Measurements from ENCODE around the gene PPP2R1A. TPM values are rescaled to one million over a fixed set of nuclear protein-coding genes. Genes with fewer than 3 reads are reported as not detected.
A peak's percentile ranks its signal among the peaks of the same experiment; 100 is the strongest.
"Not testable (repeated sequence)": the region's sequence is repeated elsewhere in the genome, so short reads cannot be mapped to it uniquely, and the experiment has no call there.

Gene PPP2R1A
- polyA plus RNA-seq, 2 of the 4 experiments (the other 2 are of a cell fraction), result 144 to 145 TPM

DNA sequence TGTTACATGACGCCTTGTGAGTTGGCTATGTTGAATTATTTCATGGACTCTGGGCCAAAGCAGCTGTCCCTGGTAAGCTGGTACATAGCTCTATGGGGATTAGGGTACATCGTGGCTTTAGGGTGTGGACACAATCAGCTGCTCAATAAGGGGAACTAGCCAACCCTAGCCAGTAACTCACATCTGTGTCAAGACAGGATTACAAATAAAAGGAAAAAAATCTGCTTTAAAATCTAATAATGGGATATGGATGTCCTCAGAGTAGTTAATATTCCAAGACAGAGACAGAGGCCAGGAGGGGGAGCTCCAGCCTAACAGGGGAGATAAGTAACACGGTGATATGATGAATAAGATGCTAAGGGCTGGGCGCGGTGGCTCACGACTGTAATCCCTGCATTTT, 58.4 kb downstream of the PPP2R1A start:
- TF ChIP-seq KDM1A (IDR thresholded peaks at IDR 0.05; ENCODE audit: low read depth) (no peak), CHD2 (IDR thresholded peaks at IDR 0.05; ENCODE audit: low read length, partially characterized antibody) (no peak), RCOR1 (IDR thresholded peaks at IDR 0.05; ENCODE audit: low read depth, low read length) (no peak), RAD21 (conservative IDR thresholded peaks at IDR 0.05 in 1 of 2, IDR thresholded peaks at IDR 0.05 in 1 of 2) (peak in 1 of 2 experiments; percentile 39; a peak in 2 of 5 replicates)
- 17% methylated on average over 6 of the region's 6 CpGs for WGBS (ENCODE audit: missing lambda C conversion rate)
- DNase-seq (ENCODE audit: low read depth in 1 of 2, low spot score in 1 of 2) (no peak), ATAC-seq (no peak), FAIRE-seq (no peak)
- ChIA-PET CTCF (interaction anchor here (0.6 to 1.2 kb wide), 2 partner anchors 16 to 188 kb away, joined by 3 to 4 read pairs; no protein-coding TSS in a partner anchor), POLR2A (no interaction called here)
- Histone ChIP-seq H3K4me1 (no peaks in the 10 kb centered on the region), H3K9me3 (peaks cover 51% of the 10 kb centered on the region), H3K4me2 (no peak overlapping the region), H3K4me3 (no peak overlapping the region), H3K27ac (no peak overlapping the region)

DNA sequence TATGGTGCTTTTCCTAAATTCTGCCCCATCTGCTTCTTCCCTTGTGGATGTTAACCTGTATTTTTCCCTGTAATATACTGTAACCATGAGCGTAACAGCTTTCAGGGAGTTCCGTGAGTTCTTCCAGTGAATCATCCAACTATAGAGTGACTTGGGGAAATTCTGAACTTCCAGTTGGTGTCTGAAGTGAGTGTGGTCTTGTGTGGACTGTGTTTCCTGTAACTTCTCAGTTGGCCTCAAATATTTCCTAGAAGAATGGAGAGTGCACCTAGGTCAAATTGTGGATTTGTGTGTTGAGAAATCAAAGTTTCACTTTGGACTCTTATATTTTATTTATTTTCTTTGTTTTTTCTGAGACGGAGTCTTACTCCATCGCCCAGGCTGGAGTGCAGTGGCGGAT, 68.6 kb downstream of the PPP2R1A start:
- no peak overlapping the region for H3K4me3 ChIP-seq
- DNase-seq (ENCODE audit: low read depth in 1 of 2, low spot score in 1 of 2), result no peak
- no peak for FAIRE-seq
- ChIA-PET POLR2A (no interaction called here), CTCF (no interaction called here)
- H3K4me1 ChIP-seq, result no peaks in the 10 kb centered on the region
- TF ChIP-seq, protein P1, sequence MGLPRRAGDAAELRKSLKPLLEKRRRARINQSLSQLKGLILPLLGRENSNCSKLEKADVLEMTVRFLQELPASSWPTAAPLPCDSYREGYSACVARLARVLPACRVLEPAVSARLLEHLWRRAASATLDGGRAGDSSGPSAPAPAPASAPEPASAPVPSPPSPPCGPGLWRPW (IDR thresholded peaks at IDR 0.05), result no peak
- no peak for TF ChIP-seq ZNF302 (CRISPR knock-in tag; IDR thresholded peaks at IDR 0.05)
- TF ChIP-seq GATA3 (IDR thresholded peaks at IDR 0.05; ENCODE audit: borderline replicate concordance), result no peak
- TF ChIP-seq FOXS1 (CRISPR knock-in tag; IDR thresholded peaks at IDR 0.05), result no peak
- no peak for TF ChIP-seq RFX5 (IDR thresholded peaks at IDR 0.05)
- no peak for TF ChIP-seq ZFP36 (IDR thresholded peaks at IDR 0.05; ENCODE audit: borderline replicate concordance, partially characterized antibody)
- no peak for TF ChIP-seq ZC3H11A (IDR thresholded peaks at IDR 0.05)
- TF ChIP-seq KDM5A (IDR thresholded peaks at IDR 0.05), result no peak
- TF ChIP-seq FOSL2 (IDR thresholded peaks at IDR 0.05), result no peak
- no peak for TF ChIP-seq FOSL2 (CRISPR knock-in tag; IDR thresholded peaks at IDR 0.05)
- no peak for TF ChIP-seq JUN (IDR thresholded peaks at IDR 0.05)
- no peak for TF ChIP-seq PHF8 (IDR thresholded peaks at IDR 0.05; ENCODE audit: borderline replicate concordance, low read depth)
- WGBS (ENCODE audit: missing lambda C conversion rate), result 53% methylated on average over 5 of the region's 5 CpGs
- H3K27ac ChIP-seq, result no peak overlapping the region
- peaks cover 75% of the 10 kb centered on the region for H3K9me3 ChIP-seq
- H3K4me2 ChIP-seq, result no peak overlapping the region
- ATAC-seq, result no peak

DNA sequence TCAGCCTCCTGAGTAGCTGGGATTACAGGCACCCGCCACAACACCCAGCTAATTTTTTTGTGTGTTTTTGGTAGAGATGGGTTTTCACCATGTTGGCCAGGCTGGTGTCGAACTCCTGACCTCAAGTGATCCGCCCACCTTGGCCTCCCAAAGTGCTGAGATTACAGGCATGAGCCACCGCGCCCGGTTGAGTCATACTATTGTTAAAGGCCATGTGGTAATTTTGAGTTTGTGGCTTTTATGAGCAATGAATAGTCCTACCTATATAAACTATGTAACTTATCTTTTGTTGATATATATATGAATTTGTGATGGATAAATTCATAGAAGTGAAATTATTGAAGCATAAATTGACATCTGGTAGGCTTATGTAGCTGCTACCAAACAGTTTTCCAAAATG, 75.7 kb downstream of the PPP2R1A start:
- FAIRE-seq; H3K27ac ChIP-seq; H3K4me3 ChIP-seq; H3K4me2 ChIP-seq; DNase-seq (ENCODE audit: low read depth in 1 of 2, low spot score in 1 of 2); POLR2A ChIA-PET; H3K4me1 ChIP-seq; ATAC-seq: not testable (repeated sequence)
- 50% methylated on average over 6 of the region's 6 CpGs for WGBS (ENCODE audit: missing lambda C conversion rate)
- CTCF ChIA-PET, result interaction anchor here (1.0 kb wide), 1 partner anchor 13 kb away, joined by 3 read pairs; no protein-coding TSS in a partner anchor
- peaks cover 80% of the 10 kb centered on the region for H3K9me3 ChIP-seq

DNA sequence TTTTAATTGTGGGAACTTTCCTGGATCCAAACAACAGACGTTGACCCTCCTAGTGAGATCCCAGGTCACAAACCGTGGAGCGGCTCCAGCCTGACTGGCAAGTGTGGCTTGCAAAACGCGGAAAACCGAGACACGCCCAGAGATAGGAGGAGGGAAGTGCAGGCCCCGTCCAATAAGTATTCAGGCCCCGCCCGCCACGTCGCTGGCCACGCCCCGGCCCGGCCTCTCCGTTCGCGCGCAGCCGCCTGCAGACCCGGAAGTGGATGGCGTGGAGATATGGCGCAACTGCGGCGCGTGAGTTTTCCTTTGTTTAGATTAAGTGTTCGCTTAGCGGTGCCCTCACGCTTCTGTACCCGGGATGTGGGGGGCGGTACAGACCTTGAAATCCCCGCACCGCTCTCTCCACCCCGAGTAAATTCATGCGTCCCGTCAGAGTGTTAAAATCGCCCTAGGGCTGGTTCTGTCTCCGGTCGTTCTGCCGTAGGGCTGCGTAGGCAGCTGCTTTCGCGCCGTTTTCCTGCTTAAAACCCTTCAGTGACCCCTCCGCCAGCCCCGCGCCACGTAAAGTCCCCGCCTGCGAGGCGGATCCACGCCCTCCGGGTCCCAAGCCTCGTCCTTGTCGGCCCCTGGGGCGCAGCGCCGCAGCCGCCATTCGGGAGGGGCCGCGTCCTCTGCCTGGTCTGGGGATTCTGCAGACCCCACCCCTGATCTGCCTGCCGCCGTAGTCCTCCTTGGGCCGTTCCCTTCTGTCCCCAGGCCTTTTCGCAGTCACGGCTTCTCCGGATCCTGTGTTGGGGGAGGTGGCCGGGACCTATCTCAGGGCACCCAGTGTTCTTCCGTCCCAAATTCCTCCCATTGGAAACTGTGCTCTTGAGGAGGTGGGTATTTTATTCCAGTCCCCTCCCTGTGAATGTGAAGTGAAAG, 79.7 kb downstream of the PPP2R1A start, which contains the start of gene ZNF766:
Gene ZNF766 (plus strand): TSS at position 250 of the 924 bp plus-strand sequence. CDS start 27 bp downstream, at position 277.
- POLR2A ChIA-PET, result no interaction called here
- FAIRE-seq, result peak; percentile 87
- TF ChIP-seq PHF8 (IDR thresholded peaks at IDR 0.05; ENCODE audit: borderline replicate concordance, low read depth) (peak; percentile 74), FOXS1 (CRISPR knock-in tag; IDR thresholded peaks at IDR 0.05) (no peak), KDM1A (IDR thresholded peaks at IDR 0.05; ENCODE audit: low read depth) (no peak), CBX8 (IDR thresholded peaks at IDR 0.05) (no peak), POLR2A (IDR thresholded peaks at IDR 0.05; ENCODE audit: low read length) (peak; percentile 57), RAD21 (conservative IDR thresholded peaks at IDR 0.05 in 1 of 2, IDR thresholded peaks at IDR 0.05 in 1 of 2) (no peak; a peak in 1 of 5 replicates), BHLHE40 (IDR thresholded peaks at IDR 0.05; ENCODE audit: low read depth, low read length) (no peak), FOSL2 (IDR thresholded peaks at IDR 0.05) (no peak), FOSL2 (CRISPR knock-in tag; IDR thresholded peaks at IDR 0.05) (no peak), ESRRA (IDR thresholded peaks at IDR 0.05; ENCODE audit: borderline replicate concordance, low read length) (no peak), MAZ (IDR thresholded peaks at IDR 0.05; ENCODE audit: borderline replicate concordance, low read depth, low read length) (no peak), RCOR1 (IDR thresholded peaks at IDR 0.05; ENCODE audit: low read depth, low read length) (no peak), MAFK (IDR thresholded peaks at IDR 0.05; ENCODE audit: partially characterized antibody) (no peak), HEYL (CRISPR knock-in tag; IDR thresholded peaks at IDR 0.05) (no peak), CEBPB (IDR thresholded peaks at IDR 0.05) (peak; percentile 91 to 97), POLR2AphosphoS2 (conservative IDR thresholded peaks at IDR 0.05; ENCODE audit: low read length) (no peak)
- TF ChIP-seq, protein P2, sequence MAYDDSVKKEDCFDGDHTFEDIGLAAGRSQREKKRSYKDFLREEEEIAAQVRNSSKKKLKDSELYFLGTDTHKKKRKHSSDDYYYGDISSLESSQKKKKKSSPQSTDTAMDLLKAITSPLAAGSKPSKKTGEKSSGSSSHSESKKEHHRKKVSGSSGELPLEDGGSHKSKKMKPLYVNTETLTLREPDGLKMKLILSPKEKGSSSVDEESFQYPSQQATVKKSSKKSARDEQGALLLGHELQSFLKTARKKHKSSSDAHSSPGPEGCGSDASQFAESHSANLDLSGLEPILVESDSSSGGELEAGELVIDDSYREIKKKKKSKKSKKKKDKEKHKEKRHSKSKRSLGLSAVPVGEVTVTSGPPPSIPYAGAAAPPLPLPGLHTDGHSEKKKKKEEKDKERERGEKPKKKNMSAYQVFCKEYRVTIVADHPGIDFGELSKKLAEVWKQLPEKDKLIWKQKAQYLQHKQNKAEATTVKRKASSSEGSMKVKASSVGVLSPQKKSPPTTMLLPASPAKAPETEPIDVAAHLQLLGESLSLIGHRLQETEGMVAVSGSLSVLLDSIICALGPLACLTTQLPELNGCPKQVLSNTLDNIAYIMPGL (CRISPR knock-in tag; IDR thresholded peaks at IDR 0.05; ENCODE audit: borderline replicate concordance), result 0 out of 2 replicates have a peak, but pooled peaks have one; percentile 40
- TF ChIP-seq, protein P3, sequence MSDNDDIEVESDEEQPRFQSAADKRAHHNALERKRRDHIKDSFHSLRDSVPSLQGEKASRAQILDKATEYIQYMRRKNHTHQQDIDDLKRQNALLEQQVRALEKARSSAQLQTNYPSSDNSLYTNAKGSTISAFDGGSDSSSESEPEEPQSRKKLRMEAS (IDR thresholded peaks at IDR 0.05), result peak; percentile 93
- TF ChIP-seq, protein P4, sequence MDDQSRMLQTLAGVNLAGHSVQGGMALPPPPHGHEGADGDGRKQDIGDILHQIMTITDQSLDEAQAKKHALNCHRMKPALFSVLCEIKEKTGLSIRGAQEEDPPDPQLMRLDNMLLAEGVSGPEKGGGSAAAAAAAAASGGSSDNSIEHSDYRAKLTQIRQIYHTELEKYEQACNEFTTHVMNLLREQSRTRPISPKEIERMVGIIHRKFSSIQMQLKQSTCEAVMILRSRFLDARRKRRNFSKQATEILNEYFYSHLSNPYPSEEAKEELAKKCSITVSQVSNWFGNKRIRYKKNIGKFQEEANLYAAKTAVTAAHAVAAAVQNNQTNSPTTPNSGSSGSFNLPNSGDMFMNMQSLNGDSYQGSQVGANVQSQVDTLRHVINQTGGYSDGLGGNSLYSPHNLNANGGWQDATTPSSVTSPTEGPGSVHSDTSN (IDR thresholded peaks at IDR 0.05), result no peak

More for the DNA sequence above, 79.7 kb downstream of the PPP2R1A start, which contains the start of gene ZNF766:
- CTCF ChIA-PET, result no interaction called here
- DNase-seq (ENCODE audit: low read depth in 1 of 2, low spot score in 1 of 2) (peak; percentile 90 to 97), ATAC-seq (peak; percentile 99 to 100)
- Histone ChIP-seq H3K27ac (peak within 1 kb of the TSS; percentile 89 to 96), H3K9me3 (peaks cover 84% of the 10 kb centered on the region), H3K4me3 (peak within 1 kb of the TSS; percentile 69), H3K4me1 (no peaks in the 10 kb centered on the region), H3K4me2 (peak within 1 kb of the TSS; percentile 85)
- 2% methylated on average over 47 of the region's 70 CpGs for WGBS (ENCODE audit: missing lambda C conversion rate)

All from A549 (cell line).